Measurements from ENCODE around the gene RAI1.

RAI1 gene

DNA sequence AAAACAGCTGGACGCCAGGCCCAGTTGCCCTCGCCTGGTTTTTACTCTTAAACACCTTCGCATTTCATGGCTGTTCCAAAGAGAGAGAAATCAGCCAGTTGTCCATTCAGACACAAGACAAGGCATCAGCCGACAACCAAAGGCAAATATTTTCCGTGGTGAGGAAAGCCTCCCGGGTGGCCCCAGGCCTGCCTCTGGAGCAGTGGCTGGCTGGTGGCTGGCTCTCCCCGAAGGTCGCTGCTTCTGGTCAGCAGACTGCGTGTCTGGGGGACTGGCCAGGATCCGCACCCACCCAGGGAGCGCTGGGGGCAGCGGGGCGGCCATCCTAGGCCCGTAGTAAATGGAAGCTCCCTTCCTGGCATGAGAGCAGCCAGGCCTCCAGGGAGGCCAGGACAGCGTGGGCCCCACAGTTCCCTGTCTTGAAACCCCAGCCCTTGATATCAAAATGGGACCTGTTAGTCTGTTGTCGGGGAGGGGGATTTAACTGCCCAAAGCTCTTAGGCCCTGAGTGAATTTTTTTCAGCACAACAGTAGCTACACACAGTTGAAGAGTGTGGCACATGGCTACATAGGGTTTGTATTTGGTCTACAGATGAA lies 97.9 kb downstream of the RAI1 start:
- no peaks in the 10 kb centered on the region for H3K36me3 ChIP-seq (ENCODE audit: control insufficient read depth, insufficient read depth, low read length)
- DNase-seq (ENCODE audit: extremely low read depth, insufficient read length), result no peak
- TF ChIP-seq CTCF (IDR thresholded peaks at IDR 0.05; ENCODE audit: insufficient read depth, low read length, poor library complexity, severe bottlenecking), result no peak

GRCh38 chr17:17780922-17781590 lies 99.8 kb downstream of the RAI1 start:
- H3K36me3 ChIP-seq (ENCODE audit: control insufficient read depth, insufficient read depth, low read length), result no peaks in the 10 kb centered on the region
- no peak overlapping the region for H3K4me3 ChIP-seq (replicated peaks; ENCODE audit: low read depth, low read length)
- TF ChIP-seq CTCF (IDR thresholded peaks at IDR 0.05; ENCODE audit: insufficient read depth, low read length, poor library complexity, severe bottlenecking), result no peak
- no peaks in the 10 kb centered on the region for H3K27me3 ChIP-seq (replicated peaks; ENCODE audit: control insufficient read depth, insufficient read depth, low read length)
- DNase-seq (ENCODE audit: extremely low read depth, insufficient read length), result no peak

More for the DNA sequence above, 97.9 kb downstream of the RAI1 start:
- Histone ChIP-seq H3K27me3 (replicated peaks; ENCODE audit: control insufficient read depth, insufficient read depth, low read length) (no peaks in the 10 kb centered on the region), H3K4me3 (replicated peaks; ENCODE audit: low read depth, low read length) (no peak overlapping the region)

- Histone ChIP-seq H3K4me3 (replicated peaks; ENCODE audit: low read depth, low read length) (peak overlapping the region; percentile 51), H3K27me3 (replicated peaks; ENCODE audit: control insufficient read depth, insufficient read depth, low read length) (no peaks in the 10 kb centered on the region), H3K36me3 (ENCODE audit: control insufficient read depth, insufficient read depth, low read length) (no peaks in the 10 kb centered on the region)
- no peak for TF ChIP-seq CTCF (IDR thresholded peaks at IDR 0.05; ENCODE audit: insufficient read depth, low read length, poor library complexity, severe bottlenecking)
- no peak for DNase-seq (ENCODE audit: extremely low read depth, insufficient read length)
Observed at GRCh38 chr17:17781591-17782496, 100.6 kb downstream of the RAI1 start.

- DNase-seq (ENCODE audit: extremely low read depth, insufficient read length), result peak; percentile 57
- Histone ChIP-seq H3K36me3 (ENCODE audit: control insufficient read depth, insufficient read depth, low read length) (no peaks in the 10 kb centered on the region), H3K4me3 (replicated peaks; ENCODE audit: low read depth, low read length) (peak overlapping the region; percentile 51), H3K27me3 (replicated peaks; ENCODE audit: control insufficient read depth, insufficient read depth, low read length) (no peaks in the 10 kb centered on the region)
- no peak for TF ChIP-seq CTCF (IDR thresholded peaks at IDR 0.05; ENCODE audit: insufficient read depth, low read length, poor library complexity, severe bottlenecking)
Observed at GRCh38 chr17:17782523-17783115, 101.4 kb downstream of the RAI1 start.

- no peak for TF ChIP-seq CTCF (IDR thresholded peaks at IDR 0.05; ENCODE audit: insufficient read depth, low read length, poor library complexity, severe bottlenecking)
- DNase-seq (ENCODE audit: extremely low read depth, insufficient read length), result peak; percentile 82
- peak overlapping the region; percentile 51 for H3K4me3 ChIP-seq (replicated peaks; ENCODE audit: low read depth, low read length)
- H3K36me3 ChIP-seq (ENCODE audit: control insufficient read depth, insufficient read depth, low read length), result no peaks in the 10 kb centered on the region
- H3K27me3 ChIP-seq (replicated peaks; ENCODE audit: control insufficient read depth, insufficient read depth, low read length), result no peaks in the 10 kb centered on the region
Observed at GRCh38 chr17:17783116-17783824, 102.0 kb downstream of the RAI1 start.
